GM13977 (cell line): ENCODE data around the gene TTYH2.

Source experiments
- DNase-seq: peaks from one replicate; pipeline ENCODE4 v3.0.0; 2012; ENCODE audit warnings: low spot score
- CTCF ChIP-seq: IDR thresholded peaks from 2 replicates; pipeline ENCODE4 v1.5.1; 2012; ENCODE audit warnings: mild to moderate bottlenecking, control low read depth; ENCODE audit not compliant: insufficient read depth; ENCODE audit errors: extremely low read depth, missing control alignments
- in situ Hi-C: fragments of 300-500 bp; cut with MboI; formaldehyde crosslinking; loops from one replicate; pipeline ENCODE4 v1.12.0; 2022; ENCODE audit warnings: low sequenced_read_pairs, low pct_unique_long_range_greater_than_20kb, mixed read lengths, inconsistent platforms; ENCODE audit not compliant: unreplicated experiment

The TTYH2 gene

GRCh38 chr17:74200112-74200511 is 13.3 kb upstream of the TTYH2 start:
- in situ Hi-C loops: no loop called here
- TF ChIP-seq CTCF: no peak
- no peak for DNase-seq

GRCh38 chr17:74201250-74201649 is 12.1 kb upstream of the TTYH2 start:
- in situ Hi-C loops: no loop called here
- DNase-seq: no peak

GRCh38 chr17:74201948-74202347 is 11.4 kb upstream of the TTYH2 start:
- no peak for TF ChIP-seq CTCF
- in situ Hi-C loops: no loop called here

More at GRCh38 chr17:74201250-74201649, 12.1 kb upstream of the TTYH2 start:
- no peak for TF ChIP-seq CTCF

GRCh38 chr17:74202938-74203337 is 10.4 kb upstream of the TTYH2 start:
- DNase-seq: no peak
- TF ChIP-seq CTCF: no peak
- in situ Hi-C loops: no loop called here

More at GRCh38 chr17:74201948-74202347, 11.4 kb upstream of the TTYH2 start:
- DNase-seq: no peak

- in situ Hi-C loops: no loop called here
- peak; percentile 96 for DNase-seq
- TF ChIP-seq CTCF: peak; percentile 99
Measured at GRCh38 chr17:74203439-74204240, 9.7 kb upstream of the TTYH2 start, which contains the start of gene RPL38. Gene RPL38 (plus strand): TSS chr17:74203678. CDS start chr17:74203956, 278 bp downstream.

- no peak for TF ChIP-seq CTCF
- in situ Hi-C loops: no loop called here
- DNase-seq: no peak
Measured at GRCh38 chr17:74204474-74204873, 8.9 kb upstream of the TTYH2 start.
